ENCODE results near the gene SMG9.
"Not testable (repeated sequence)": the region's sequence is repeated elsewhere in the genome, so short reads cannot be mapped to it uniquely, and the experiment has no call there.

Gene SMG9

DNA sequence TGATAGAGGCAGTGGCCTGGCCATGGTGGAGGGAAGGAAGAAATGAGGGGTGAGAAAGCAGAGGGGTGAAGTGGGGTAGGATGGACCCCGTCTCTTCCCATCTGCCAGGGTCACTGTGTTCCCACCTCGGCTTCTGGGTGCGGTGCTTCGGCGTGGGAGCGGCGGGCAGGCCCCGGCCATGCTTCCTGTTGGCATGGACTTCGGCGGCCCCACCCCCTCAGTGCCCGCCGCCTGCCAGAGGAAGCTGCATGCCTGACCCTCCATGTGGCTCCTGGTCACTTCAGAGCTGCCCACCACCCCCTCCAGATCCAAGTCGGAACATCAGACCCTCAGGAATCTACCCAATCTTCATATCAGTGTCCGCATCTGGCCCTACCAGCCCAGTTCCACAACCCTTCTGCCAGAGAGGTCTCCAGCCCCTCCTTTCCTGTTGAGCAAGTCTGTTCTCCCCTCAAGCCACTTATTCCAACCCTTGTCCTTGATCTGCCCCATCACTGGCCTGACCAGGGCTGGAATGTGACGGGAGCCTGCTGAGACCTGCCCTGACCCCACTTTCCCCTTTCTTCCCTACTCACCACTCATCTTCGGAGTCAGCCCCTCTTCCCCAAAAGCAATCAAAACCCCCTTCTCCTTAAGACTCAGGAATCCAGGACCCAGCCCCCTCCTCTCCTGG lies 24.5 kb upstream of the SMG9 start:
- no peak for DNase-seq

DNA sequence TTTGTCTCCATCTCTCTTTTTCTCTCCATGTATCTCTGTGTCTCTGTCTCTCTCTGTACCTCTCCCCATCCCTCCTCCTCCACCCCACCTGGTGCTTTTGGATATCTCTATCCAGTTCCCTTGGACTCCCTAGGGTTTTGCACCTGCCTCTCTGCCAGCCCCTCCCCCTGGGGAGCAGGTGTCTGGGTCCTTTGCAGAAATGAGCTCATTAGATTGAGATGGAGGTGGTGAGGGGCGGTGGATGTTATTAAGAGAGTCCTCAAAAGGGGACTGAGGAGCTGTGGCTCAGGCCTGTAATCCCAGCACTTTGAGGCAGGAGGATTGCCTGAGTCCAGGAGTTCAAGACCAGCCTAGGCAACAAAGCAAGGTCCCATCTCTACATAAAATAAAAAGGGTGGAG lies 23.9 kb upstream of the SMG9 start:
- no peak for DNase-seq

DNA sequence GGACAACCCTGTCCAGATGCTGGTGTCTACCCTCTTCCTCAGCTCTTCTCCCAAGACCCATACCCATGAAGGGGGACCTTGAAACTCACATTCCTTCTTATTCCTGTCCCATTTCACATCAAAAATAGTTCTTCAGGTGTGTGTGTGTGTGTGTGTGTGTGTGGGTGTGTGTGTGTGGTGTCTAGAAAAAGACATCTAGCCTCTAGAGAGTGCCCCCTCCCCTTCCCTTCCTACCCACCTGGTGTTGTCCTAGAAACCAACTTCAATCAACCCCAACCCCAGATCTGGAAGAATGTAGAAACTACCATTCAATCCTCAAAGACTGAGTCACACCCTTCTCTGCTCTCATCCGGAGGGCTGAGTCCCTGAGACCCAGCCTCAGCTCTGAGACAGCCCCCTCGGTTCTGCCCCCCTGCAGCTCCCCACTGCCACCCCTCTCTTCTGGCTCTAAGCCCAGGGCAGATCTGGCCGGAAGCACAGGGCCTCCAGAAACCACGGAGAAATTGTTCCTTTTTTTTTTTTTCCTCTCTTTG lies 22.5 kb upstream of the SMG9 start:
- DNase-seq = no peak

DNA sequence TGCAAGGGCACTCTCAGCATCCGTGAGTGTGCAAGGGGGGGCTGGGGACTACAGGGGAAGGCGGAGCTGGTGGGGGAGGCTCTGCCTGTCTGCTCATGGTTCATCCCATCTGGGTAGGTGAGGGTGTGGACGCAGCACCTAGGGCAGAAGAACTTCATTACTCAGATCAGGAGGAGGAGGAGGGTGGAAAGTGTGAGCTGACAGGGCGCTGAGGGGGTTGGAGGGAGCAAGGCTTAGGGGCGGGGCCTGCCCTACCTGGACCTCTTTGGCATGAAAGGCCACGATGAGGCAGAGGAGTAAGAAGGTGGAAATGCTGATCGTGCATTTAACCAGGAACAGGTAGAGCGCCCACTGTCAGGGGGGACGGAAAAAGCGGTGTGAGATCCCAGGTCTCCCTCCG lies 21.5 kb upstream of the SMG9 start:
- DNase-seq = peak; percentile 73

DNA sequence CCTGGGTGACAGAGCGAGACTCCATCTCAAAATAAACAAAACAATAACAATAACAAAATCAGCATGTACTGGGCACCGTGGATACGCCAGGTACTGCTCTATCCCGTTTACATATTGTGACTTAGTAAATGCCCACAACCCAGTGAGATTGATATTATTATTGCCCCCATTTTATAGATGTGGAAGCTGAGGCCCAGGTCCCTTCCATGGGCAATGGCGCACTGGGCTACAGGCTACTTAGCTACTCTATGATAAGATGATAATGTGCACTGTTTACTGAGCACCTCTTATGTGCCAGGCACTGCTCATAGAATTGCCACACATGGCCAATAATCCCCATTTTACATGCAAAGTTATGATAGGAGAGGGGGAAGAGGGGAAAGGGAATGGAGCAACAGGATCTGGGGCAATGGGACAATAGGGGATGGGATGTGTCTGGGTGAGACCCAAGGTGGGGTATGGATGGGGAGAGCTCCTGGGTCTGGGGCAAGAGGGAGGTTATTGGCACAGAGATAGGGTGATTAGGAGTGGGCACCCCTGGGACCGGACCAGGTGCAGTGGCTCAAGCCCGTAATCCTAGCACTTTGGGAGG lies 20.6 kb upstream of the SMG9 start:
- DNase-seq = no peak

DNA sequence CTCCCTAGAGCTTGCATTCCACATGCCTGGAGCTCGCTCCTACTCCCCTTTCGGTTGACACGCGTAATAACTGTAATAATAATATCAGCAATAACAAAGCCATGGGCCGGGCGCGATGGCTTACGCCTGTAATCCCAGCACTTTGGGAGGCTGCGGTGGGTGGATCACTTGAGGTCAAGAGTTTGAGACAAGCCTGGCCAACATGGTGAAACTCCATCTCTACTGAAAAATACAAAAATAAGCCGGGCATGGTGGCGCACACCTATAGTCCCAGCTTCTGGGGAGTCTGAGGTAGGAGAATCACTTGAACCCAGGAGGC lies 20.1 kb upstream of the SMG9 start:
- not testable (repeated sequence) for DNase-seq

DNA sequence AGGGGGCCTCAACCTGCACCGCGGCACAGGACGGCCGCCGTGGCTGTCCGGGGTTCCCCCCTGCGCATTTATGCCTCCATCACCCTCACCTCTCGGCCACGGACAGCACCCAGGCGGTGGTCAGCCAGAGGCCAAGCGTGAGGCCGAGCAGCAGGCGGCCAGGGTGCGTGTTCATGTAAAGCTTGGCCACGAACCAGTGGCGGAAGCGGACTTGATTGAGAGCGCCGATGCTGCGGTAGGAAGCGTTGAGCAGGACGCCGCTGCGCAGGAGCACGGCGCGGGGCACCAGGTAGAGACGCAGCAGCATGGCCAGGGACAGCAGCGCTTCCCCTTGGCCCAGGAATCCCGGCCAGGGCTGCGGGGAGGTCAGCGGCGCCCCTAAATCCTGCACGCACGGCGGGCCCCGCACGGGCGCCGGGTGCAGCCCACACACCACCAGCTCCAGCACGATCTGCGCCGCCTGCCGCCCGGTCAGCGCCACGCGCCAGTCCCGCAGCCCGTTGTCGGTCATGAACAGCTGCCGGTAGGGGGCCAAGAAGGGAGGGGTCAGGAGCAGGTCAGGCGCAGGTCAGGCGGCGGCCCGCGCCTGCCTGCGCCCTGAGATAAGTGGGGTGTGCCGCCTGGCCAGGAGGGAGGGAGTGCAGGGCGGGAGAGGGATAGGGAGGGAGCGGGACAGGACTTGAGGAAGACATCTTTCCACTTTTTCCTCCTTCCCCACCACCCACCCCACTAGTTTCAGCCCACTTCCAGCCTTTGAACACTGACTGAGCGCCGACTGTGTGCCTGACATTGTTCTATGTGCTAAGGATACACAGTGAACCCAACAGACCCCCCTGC lies 19.6 kb upstream of the SMG9 start:
- no peak for DNase-seq

DNA sequence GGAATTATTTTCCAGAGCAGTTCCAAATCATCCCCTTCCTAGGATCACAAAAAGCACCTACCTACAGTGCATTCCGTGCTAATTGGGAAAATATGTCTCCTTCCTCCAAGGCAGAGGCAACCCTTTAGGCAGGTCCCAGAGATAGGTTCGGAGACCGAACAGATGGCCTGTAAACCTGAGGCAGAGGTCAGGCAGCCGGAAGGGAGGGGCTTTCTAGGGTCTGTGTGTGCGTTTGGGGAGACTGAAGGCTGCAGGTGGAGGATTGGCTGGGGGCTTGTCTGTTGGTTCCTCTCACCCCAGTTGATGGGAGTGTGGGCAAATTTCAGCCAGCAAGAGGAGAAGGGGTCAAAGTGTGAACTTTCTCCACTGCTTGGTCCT lies 19.0 kb upstream of the SMG9 start:
- no peak for DNase-seq

DNA sequence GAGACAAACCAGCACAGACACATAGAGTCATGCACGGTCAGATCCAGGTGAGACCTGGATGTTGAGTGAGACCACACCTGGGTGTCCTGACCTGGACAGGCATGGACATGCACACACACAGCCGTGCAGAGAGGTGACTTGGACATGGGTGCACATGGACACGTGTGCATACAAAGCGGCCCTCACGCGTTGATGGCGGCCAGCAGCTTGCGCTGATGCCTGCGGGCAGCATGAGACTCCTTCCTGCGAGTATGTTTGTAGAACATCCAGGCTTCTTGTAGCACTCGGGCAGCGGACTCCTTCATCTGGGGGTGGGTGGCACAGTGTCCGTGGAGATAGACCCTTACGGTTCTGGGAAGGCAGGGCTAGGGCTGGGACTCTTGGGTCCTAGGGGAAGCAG lies 14.5 kb upstream of the SMG9 start:
- DNase-seq = no peak

DNA sequence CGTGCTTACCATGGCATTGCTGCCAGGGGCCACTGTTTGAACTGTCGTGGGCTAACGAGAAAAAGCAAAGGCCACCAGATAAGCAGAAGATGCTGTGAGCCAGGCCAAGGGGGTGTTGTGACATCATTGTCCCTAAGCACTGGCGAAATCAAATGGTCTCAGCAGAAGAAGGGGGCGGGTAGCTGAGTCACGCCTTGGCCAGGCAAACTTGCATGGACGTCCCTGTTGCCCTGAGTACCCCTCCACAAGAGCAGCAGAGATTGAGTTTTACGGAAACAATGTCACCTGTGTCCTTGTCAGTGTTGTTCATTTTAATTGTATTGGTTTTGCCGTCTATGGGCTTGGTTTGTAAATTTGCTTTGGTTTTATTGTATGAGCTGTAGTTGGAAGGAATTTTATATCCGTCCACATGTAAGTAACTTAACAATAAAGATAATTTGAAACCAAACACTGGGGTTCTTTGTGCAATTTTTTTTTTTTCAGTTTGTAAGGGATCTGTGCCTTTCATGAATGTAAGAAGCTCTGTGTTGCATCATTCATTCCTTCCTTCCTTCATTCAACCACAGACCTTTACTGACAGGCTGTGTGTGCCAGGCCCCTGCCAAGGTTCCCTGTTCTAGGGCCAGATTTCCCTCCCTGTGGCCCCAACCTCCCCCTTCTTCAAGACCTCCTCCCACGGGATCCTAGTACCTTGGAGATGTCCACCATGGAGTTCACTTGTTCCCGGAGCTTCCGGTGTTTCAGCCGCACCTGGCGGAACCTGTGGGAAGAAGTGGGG lies 13.7 kb upstream of the SMG9 start:
- no peak for DNase-seq

DNA sequence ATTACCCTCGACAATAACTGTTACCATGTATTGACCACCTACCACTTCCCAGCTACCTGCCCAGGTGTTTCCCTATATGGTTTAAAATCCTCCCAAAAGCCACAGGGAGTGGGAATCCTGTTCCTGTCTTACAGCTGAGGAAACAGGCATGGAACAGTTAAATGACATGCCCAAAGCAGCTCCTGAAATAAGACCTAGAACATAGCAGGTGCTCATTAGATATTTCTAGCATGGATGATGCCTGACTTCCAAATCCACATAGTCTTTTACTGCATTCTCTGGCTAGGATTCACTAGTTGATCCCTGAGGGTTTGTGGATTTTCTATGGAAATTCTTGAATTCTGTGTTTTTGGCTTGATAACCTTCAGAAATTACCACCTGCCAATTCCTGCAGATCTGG lies 13.1 kb upstream of the SMG9 start:
- no peak for DNase-seq

DNA sequence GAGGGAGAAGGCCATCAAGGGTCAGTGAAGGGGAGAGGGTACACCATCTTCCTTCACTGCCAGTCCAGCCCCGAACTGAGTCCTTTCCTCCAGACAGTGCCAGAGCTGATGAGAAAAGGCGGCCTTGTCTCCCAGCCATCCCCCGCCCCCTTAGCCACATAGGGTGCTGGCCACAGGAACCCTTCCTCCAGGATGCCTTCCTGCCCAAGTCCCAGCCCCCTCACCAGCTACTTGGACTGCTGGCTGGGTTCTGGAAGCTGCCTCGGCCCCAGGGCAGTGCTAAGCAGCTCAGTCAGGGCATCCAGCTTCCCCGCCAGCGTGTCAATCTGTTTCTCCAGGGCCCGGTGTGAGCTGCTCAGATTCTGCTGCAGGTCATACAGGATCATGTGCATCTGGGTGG lies 12.6 kb upstream of the SMG9 start:
- DNase-seq = no peak

DNA sequence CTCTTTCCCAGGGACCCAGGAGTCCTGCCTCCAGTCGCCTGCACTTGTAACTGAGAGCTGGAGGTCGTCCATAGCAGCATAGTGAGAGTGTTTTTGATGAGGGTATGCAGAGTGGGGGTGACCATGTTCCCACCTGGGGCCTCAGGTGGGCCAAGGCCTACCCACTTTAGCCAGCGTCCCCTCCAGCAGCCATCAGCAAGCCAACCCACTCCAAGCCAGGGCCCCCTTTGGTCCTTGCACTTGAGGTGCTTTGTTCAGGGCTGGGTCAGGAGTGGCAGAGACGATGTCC lies 11.9 kb upstream of the SMG9 start:
- no peak for DNase-seq

DNA sequence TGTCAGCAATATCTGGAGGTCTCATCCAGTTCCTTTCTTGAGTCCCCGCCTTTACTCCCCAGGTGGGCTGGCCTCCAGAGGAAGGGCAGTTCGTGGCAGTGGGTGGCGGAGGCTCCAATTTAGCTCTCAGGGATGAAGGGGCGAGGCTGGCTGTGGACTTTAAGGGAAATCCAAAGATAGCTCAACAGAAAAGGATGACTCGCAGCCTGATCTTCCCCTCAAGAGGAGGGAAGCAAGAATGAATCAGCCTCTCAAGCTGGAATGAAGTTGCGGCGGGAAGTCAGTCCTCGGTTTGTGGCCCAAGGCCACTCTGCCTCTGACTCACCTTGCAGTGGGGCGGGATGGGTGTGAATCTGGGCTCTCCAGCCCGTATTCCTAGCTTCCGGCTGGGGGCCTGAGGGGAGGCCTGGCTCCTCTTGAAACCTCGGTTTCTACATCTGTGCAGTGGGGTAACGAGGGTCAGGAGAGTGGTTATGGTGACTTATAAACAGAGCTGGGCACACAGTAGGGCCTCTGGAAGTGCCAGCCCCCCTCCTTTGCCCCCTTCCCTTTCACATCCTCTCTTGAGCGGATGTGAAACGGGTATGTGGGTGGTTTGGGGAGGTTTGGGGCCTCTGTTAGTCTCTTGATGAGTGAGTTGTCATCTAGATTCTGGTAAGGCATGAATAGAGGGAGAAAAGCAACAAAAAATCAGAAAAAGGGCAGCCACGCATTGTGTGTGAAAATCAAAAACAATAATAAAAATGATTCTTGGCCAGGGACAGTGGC lies 10.5 kb upstream of the SMG9 start:
- peak; percentile 89 for DNase-seq

DNA sequence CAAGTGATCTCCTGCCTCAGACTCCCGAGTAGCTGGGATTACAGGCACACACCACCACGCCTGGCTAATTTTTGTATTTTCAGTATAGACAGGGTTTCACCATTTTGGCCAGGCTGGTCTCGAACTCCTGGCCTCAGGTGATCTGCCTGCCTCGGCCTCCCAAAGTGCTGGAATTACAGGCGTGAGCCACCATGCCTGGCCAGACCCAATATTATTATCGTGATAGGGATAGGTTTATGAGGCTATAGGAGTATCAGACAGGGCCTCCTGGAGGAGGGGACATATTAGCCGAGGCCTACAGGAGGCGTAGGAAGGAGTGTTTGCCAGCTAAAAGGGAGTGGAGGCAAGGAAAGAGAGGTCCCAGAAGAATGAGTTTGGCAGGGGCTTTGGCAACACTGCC lies 9.9 kb upstream of the SMG9 start:
- not testable (repeated sequence) for DNase-seq

DNA sequence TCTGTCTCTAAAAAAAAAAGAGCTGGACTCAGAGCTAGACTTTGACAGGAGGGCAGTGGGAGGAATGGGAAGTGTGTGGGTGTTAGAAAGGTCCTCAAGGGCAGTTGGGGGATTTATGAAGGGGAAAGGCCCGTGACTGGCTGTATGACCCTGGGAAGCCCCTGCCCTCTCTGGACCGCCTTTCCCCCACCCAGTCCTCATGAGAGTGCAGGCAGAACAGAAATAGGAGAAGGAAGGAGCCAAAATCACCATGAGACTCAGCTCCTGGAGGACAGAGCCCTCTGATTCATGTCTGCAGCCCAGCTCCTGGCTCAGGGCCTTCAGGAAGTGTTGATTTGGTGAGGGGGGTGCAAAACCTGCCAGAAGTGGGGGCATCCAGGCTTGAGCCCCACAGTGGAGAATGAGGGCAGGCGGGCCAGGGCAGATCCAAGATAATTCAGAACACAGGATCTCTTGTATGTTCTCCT lies 8.7 kb upstream of the SMG9 start:
- no peak for DNase-seq

DNA sequence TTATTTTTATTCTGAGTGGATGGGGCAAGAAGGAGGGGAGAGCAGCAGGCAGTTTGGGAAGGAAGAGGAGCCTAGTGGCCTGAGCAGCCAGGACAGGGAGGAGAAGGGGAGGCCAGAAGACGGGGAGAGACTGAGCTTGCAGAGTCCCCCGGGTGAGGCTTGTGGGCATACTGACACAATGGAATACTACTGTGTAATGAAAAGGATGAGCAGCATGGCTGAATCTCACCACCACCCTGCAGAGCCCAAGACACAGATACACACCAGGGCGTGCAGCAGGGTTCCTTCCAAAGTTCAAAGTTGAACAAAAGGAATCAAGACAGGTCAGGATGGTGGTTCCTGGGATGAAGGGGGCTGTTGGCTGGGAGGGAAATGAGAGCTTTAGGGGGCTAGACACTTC lies 8.1 kb upstream of the SMG9 start:
- no peak for DNase-seq

DNA sequence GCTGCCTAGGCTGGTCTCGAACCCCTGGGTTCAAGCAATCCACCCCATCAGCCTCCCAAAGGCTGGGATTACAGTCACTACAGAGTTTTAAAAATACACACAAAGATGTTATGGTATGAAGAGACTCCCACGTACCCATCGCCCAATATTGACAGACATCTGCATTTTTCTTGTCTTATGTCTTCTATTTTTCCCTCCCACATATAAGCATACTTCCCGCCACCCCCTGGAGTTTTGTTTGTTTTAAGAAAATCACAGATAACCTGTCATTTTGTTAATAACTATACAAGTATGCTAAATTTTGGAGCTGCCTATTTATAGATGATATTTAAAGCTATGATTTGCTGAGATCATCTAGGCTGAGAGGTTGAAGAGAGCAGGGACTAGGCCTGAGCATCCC lies 6.2 kb upstream of the SMG9 start:
- no peak for DNase-seq

DNA sequence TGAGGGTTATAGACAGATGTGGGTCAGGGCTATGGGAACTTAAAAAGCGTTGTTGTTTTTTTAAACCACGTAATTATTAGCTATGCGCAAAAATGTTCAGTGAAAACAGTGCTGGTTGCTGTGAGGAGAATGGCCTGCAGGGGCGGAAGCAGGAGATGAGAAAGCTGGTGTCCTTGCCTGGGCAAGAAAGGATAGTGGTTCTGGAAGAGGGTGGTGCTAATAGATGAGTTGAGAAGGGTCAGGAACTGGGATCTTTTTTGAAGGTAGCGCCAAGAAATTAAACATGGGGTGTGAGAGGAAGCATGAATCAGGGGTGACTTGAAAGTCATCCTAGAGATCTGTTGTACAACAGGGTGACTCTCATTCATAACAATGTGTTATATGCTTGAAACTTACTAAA lies 4.8 kb upstream of the SMG9 start:
- no peak for DNase-seq

DNA sequence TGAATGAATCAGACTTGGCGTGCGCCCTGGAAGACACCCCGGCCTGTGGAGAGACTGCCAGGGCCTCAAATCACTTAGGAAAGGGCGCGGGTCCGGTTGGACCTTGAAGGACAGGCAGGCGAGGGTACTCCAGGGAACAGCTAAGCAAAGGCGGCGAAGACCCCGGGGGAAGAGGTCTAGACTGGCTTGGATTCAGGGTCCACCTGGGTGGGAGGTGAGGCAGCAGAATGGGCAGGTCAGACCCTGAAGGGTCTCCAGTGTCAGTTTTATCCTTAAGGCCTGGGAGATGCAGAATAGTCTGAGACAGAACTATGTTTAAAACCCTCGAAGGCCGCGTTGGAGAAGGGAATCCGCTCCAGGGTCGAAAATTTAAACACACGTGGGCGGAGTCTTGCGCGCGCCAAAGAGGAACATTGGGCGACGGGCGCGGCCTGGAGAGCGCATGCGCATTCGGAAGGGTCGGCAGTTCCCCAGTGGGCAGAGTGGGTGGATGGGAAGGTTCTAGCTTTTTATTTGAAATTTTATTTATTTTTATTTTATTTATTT lies 567 bp upstream of the SMG9 start:
- DNase-seq = peak; percentile 90

DNA sequence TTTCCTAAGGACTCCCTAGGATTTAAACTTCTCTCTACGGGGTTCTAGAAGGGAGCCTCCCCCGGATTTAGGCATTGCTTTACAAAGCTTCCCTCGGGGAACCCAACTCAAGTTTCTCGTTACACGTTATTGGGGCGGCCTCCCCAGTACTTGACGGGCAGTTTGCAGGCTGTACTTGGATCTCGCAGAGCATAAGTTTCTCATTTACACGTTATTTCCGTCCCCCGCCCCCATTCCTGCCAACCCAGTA lies 584 bp downstream of the SMG9 start:
- no peak for DNase-seq

DNA sequence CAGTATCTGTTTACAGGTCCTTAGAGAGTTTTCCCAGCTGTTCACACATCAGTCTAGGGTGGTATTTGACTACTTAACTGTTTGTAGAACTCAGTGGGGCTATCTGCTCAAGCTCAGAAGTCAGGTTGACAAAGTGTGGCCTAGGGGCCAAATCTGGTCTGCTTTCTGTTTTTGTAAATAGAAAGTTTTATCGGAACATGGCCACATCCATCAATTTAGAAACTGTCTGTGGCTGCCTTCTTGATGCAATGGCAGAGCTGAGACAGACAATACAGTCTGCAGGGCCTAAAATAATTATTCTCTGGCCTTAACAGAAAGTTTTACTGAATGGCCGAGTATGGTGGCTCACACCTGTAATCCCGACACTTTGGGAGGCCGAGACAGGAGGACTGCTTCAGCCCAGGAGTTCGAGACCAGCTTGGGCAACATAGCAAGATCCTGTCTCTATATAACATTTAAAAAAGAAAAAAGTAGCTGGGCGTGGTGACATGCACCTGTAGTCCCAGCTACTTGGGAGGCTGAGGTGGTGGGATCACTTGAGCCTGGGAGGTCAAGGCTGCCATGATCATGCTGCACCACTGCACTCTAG lies 2.4 kb downstream of the SMG9 start:
- no peak for DNase-seq
